HEK293 (cell line): Measurements from ENCODE around the gene CCDC85C.

ENCODE experiments used
- AEBP2 ChIP-seq: fragments of 450-650 bp; formaldehyde crosslinking; IDR thresholded peaks from 2 replicates; pipeline ENCODE4 v1.5.1; 2016; ENCODE audit warnings: missing biosample characterization, missing genetic modification characterization, borderline replicate concordance
- PATZ1 ChIP-seq: fragments of 450-650 bp; formaldehyde crosslinking; IDR thresholded peaks from 2 replicates; pipeline ENCODE4 v1.5.1; 2016; ENCODE audit warnings: missing biosample characterization, missing genetic modification characterization
- SCRT2 ChIP-seq: fragments of 450-650 bp; formaldehyde crosslinking; IDR thresholded peaks from 2 replicates; pipeline ENCODE4 v1.5.1; 2016; ENCODE audit warnings: missing biosample characterization, missing genetic modification characterization
- SP3 ChIP-seq: fragments of 450-650 bp; formaldehyde crosslinking; IDR thresholded peaks from 2 replicates; pipeline ENCODE4 v1.5.1; 2016; ENCODE audit warnings: missing biosample characterization, missing genetic modification characterization
- WT1 ChIP-seq: fragments of 450-650 bp; formaldehyde crosslinking; IDR thresholded peaks from 2 replicates; pipeline ENCODE4 v1.5.1; 2016; ENCODE audit warnings: missing biosample characterization, missing genetic modification characterization
- ZBTB10 ChIP-seq: fragments of 450-650 bp; formaldehyde crosslinking; IDR thresholded peaks from 2 replicates; pipeline ENCODE4 v1.5.1; 2016; ENCODE audit warnings: missing biosample characterization, missing genetic modification characterization
- ZBTB7A ChIP-seq: fragments of 450-650 bp; formaldehyde crosslinking; IDR thresholded peaks from 2 replicates; pipeline ENCODE4 v1.5.1; 2016; ENCODE audit warnings: low read depth, missing biosample characterization, missing genetic modification characterization
- ZEB2 ChIP-seq: fragments of 450-650 bp; formaldehyde crosslinking; IDR thresholded peaks from 2 replicates; pipeline ENCODE4 v1.5.1; 2016; ENCODE audit warnings: missing biosample characterization, missing genetic modification characterization
- ZNF10 ChIP-seq: fragments of 450-650 bp; formaldehyde crosslinking; IDR thresholded peaks from 2 replicates; pipeline ENCODE4 v1.5.1; 2017; ENCODE audit warnings: missing biosample characterization, missing genetic modification characterization
- ZNF132 ChIP-seq: fragments of 450-650 bp; formaldehyde crosslinking; IDR thresholded peaks from 2 replicates; pipeline ENCODE4 v1.5.1; 2017; ENCODE audit warnings: missing biosample characterization, missing genetic modification characterization, borderline replicate concordance
- ZNF202 ChIP-seq: fragments of 450-650 bp; formaldehyde crosslinking; IDR thresholded peaks from 2 replicates; pipeline ENCODE4 v1.5.1; 2016; ENCODE audit warnings: missing biosample characterization, missing genetic modification characterization, borderline replicate concordance
- ZNF223 ChIP-seq: fragments of 450-650 bp; formaldehyde crosslinking; IDR thresholded peaks from 2 replicates; pipeline ENCODE4 v1.5.1; 2016; ENCODE audit warnings: missing biosample characterization, missing genetic modification characterization
- ZNF266 ChIP-seq: fragments of 450-650 bp; formaldehyde crosslinking; IDR thresholded peaks from 2 replicates; pipeline ENCODE4 v1.5.1; 2016; ENCODE audit warnings: missing biosample characterization, missing genetic modification characterization, low read depth
- ZNF449 ChIP-seq: fragments of 450-650 bp; formaldehyde crosslinking; IDR thresholded peaks from 2 replicates; pipeline ENCODE4 v1.5.1; 2017; ENCODE audit warnings: missing biosample characterization, mild to moderate bottlenecking, missing genetic modification characterization, moderate library complexity
- ZNF529 ChIP-seq: fragments of 450-650 bp; formaldehyde crosslinking; IDR thresholded peaks from 2 replicates; pipeline ENCODE4 v1.5.1; 2017; ENCODE audit warnings: missing genetic modification characterization, missing biosample characterization; ENCODE audit not compliant: insufficient replicate concordance
- ZNF585B ChIP-seq: fragments of 450-650 bp; formaldehyde crosslinking; IDR thresholded peaks from 2 replicates; pipeline ENCODE4 v1.5.1; 2016; ENCODE audit warnings: missing biosample characterization, missing genetic modification characterization
- ZNF654 ChIP-seq: fragments of 450-650 bp; formaldehyde crosslinking; IDR thresholded peaks from 2 replicates; pipeline ENCODE4 v1.5.1; 2016; ENCODE audit warnings: low read depth, missing biosample characterization, missing genetic modification characterization
- ZNF664 ChIP-seq: fragments of 450-650 bp; formaldehyde crosslinking; IDR thresholded peaks from 2 replicates; pipeline ENCODE4 v1.5.1; 2016; ENCODE audit warnings: missing biosample characterization, missing genetic modification characterization
- ZNF701 ChIP-seq: fragments of 450-650 bp; formaldehyde crosslinking; IDR thresholded peaks from 2 replicates; pipeline ENCODE4 v1.5.1; 2016; ENCODE audit warnings: missing biosample characterization, missing genetic modification characterization
- ZNF747 ChIP-seq: fragments of 450-650 bp; formaldehyde crosslinking; IDR thresholded peaks from 2 replicates; pipeline ENCODE4 v1.5.1; 2016; ENCODE audit warnings: missing biosample characterization, missing genetic modification characterization
- ZNF768 ChIP-seq: fragments of 450-650 bp; formaldehyde crosslinking; IDR thresholded peaks from 2 replicates; pipeline ENCODE4 v1.5.1; 2018; ENCODE audit warnings: missing biosample characterization, mild to moderate bottlenecking, missing genetic modification characterization
- ZNF791 ChIP-seq: fragments of 450-650 bp; formaldehyde crosslinking; IDR thresholded peaks from 2 replicates; pipeline ENCODE4 v1.5.1; 2016; ENCODE audit warnings: missing biosample characterization, missing genetic modification characterization
- TF ChIP-seq, protein P1 (sequence below): fragments of 450-650 bp; formaldehyde crosslinking; IDR thresholded peaks from 2 replicates; pipeline ENCODE4; 2016; ENCODE audit warnings: missing biosample characterization, missing genetic modification characterization
- TF ChIP-seq, protein P2 (sequence below): fragments of 450-650 bp; formaldehyde crosslinking; IDR thresholded peaks from 2 replicates; pipeline ENCODE4 v1.5.1; 2016; ENCODE audit warnings: missing biosample characterization, missing genetic modification characterization
- TF ChIP-seq, protein P3 (sequence below): fragments of 450-650 bp; formaldehyde crosslinking; IDR thresholded peaks from 2 replicates; pipeline ENCODE4 v1.5.1; 2016; ENCODE audit warnings: missing biosample characterization, missing genetic modification characterization

The CCDC85C gene

GRCh38 chr14:99479906-99480869 is 123.8 kb downstream of the CCDC85C start, which contains the start of gene SETD3 (continued):
- no peak for TF ChIP-seq ZNF266 (tag by site-specific recombination)
- TF ChIP-seq ZNF10 (tag by site-specific recombination), result no peak
- no peak for TF ChIP-seq ZNF791 (tag by site-specific recombination)
- TF ChIP-seq ZNF132 (tag by site-specific recombination), result no peak
- TF ChIP-seq SCRT2 (tag by site-specific recombination), result no peak
- TF ChIP-seq, protein P1, sequence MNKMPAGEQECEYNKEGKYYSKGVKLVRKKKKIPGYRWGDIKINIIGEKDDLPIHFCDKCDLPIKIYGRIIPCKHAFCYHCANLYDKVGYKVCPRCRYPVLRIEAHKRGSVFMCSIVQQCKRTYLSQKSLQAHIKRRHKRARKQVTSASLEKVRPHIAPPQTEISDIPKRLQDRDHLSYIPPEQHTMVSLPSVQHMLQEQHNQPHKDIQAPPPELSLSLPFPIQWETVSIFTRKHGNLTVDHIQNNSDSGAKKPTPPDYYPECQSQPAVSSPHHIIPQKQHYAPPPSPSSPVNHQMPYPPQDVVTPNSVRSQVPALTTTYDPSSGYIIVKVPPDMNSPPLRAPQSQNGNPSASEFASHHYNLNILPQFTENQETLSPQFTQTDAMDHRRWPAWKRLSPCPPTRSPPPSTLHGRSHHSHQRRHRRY, result no peak
- peak; percentile 59 for TF ChIP-seq ZEB2 (tag by site-specific recombination)
- TF ChIP-seq SP3 (tag by site-specific recombination), result no peak
- no peak for TF ChIP-seq ZNF223 (tag by site-specific recombination)
- TF ChIP-seq ZNF449 (tag by site-specific recombination), result no peak
- no peak for TF ChIP-seq ZNF747 (tag by site-specific recombination)
- no peak for TF ChIP-seq AEBP2 (tag by site-specific recombination)
- TF ChIP-seq PATZ1, result peak; percentile 68
- no peak for TF ChIP-seq ZNF654
- no peak; the same call in 1 of the 2 replicates for TF ChIP-seq ZBTB10 (tag by site-specific recombination)
- TF ChIP-seq ZNF585B, result no peak
- no peak for TF ChIP-seq ZNF768
- no peak for TF ChIP-seq WT1 (tag by site-specific recombination)
- no peak for TF ChIP-seq ZNF529 (tag by site-specific recombination)
- TF ChIP-seq ZNF701 (tag by site-specific recombination), result no peak
- TF ChIP-seq, protein P2, sequence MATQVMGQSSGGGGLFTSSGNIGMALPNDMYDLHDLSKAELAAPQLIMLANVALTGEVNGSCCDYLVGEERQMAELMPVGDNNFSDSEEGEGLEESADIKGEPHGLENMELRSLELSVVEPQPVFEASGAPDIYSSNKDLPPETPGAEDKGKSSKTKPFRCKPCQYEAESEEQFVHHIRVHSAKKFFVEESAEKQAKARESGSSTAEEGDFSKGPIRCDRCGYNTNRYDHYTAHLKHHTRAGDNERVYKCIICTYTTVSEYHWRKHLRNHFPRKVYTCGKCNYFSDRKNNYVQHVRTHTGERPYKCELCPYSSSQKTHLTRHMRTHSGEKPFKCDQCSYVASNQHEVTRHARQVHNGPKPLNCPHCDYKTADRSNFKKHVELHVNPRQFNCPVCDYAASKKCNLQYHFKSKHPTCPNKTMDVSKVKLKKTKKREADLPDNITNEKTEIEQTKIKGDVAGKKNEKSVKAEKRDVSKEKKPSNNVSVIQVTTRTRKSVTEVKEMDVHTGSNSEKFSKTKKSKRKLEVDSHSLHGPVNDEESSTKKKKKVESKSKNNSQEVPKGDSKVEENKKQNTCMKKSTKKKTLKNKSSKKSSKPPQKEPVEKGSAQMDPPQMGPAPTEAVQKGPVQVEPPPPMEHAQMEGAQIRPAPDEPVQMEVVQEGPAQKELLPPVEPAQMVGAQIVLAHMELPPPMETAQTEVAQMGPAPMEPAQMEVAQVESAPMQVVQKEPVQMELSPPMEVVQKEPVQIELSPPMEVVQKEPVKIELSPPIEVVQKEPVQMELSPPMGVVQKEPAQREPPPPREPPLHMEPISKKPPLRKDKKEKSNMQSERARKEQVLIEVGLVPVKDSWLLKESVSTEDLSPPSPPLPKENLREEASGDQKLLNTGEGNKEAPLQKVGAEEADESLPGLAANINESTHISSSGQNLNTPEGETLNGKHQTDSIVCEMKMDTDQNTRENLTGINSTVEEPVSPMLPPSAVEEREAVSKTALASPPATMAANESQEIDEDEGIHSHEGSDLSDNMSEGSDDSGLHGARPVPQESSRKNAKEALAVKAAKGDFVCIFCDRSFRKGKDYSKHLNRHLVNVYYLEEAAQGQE (tag by site-specific recombination), result no peak
- TF ChIP-seq, protein P3, sequence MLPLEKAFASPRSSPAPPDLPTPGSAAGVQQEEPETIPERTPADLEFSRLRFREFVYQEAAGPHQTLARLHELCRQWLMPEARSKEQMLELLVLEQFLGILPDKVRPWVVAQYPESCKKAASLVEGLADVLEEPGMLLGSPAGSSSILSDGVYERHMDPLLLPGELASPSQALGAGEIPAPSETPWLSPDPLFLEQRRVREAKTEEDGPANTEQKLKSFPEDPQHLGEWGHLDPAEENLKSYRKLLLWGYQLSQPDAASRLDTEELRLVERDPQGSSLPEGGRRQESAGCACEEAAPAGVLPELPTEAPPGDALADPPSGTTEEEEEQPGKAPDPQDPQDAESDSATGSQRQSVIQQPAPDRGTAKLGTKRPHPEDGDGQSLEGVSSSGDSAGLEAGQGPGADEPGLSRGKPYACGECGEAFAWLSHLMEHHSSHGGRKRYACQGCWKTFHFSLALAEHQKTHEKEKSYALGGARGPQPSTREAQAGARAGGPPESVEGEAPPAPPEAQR (tag by site-specific recombination), result no peak
- TF ChIP-seq ZNF664, result no peak
- TF ChIP-seq ZBTB7A, result no peak
- no peak for TF ChIP-seq ZNF202 (tag by site-specific recombination)
